ENCODE results near the gene NR2E3. TPM values are rescaled to one million over a fixed set of nuclear protein-coding genes. Genes with fewer than 3 reads are reported as not detected.

NR2E3 gene
- polyA plus RNA-seq (ENCODE audit: insufficient read length in 4 of 4), result under 1 TPM; 0.32 to 0.82 (median 0.63) TPM

DNA sequence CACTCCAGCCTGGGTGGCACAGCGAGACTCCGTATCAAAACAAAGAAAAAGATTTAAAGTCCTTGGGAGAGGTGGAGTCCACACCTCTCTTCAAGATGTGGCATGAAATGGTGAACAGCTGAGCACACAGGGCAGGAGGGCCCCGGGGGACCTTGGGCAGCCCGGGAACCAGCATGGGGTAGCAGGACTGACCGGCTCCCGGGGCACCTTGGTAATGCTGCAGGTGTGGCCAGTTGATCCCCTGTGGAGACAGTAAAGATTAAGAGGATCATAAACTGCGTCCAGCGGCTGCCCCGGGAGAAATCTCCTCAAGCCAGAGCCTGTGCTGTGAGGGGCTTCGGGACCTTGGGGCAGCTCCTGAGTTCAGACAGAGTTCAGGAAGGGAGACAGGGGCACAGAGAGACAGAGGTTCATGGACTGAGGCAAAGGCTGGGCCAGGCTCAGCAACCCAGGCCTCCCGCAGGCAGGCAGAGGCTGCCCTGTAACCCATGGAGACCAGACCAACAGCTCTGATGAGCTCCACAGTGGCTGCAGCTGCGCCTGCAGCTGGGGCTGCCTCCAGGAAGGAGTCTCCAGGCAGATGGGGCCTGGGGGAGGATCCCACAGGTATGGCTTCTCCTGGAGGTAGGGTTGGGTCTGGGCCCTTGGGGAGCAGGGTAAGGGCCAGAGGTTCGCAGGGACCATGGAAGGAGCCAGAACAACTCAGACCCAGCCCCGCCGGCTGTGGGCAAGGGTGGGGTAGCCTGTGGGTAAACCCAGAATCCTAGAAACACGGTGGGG lies at the start of gene NR2E3:
TSS of gene NR2E3 (plus strand) at position 299 of the 780 bp plus-strand sequence. CDS start at position 489, 190 bp downstream.
- no peak for DNase-seq (ENCODE audit: low read depth in 4 of 4, low spot score in 2 of 4)

DNA sequence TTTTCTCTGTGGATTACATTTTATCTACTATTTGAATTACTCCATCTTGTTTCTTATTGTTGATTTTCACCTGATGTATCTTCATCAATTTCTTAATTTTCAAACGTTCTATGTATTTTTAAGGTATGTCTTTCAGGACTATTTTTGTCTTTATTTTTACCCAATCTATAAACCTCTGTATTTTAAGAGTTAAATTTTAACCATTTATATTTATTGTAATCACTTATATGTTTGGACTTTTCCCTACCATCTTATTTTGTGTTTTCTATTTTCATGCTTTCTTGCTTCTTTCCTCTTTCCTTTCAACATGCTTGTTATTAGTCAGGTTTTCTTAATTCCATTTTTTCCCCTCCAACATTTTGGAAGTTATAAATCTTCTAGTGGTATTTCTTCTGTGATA lies 49.5 kb upstream of the NR2E3 start:
- DNase-seq (ENCODE audit: low read depth in 4 of 4, low spot score in 2 of 4), result no peak

DNA sequence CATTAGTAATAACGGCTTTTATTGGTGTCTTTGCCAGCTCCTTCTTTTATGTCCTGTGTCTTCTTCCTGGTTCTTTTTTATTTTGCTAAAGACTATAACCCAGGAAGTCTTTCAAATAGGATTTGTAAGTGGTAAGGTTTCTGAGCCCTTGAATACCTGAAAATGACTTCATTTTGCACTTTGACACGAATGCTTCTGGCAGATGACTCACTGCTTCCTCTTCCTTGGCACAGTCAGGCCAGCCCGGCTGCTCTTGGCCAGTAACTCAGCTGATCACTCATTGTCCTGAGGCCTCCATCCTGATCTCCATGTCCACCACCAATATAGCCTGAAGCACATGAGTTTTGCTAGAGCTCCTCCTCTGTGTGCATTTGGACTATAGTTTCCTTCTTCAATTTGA lies 48.7 kb upstream of the NR2E3 start:
- no peak for DNase-seq (ENCODE audit: low read depth in 4 of 4, low spot score in 2 of 4)

DNA sequence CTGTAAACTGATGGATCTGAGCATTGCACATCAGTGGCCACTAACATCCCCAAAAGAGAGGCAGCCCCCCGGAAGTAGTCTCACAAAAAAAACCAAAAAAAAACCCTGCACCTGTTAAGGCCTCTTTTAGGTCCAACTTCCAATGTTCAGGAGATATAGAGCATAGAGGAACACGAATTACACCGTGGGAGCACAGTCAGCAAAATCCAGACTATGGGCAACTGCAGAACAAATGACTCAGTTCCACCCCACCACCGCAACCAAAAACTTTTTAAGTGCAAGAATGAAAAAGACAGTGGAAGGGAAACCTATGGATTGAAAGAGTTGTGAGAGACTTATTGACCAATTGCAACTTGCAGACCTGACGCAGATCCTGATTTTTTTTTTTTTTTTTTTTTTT lies 42.2 kb upstream of the NR2E3 start:
- DNase-seq (ENCODE audit: low read depth in 4 of 4, low spot score in 2 of 4), result no peak

DNA sequence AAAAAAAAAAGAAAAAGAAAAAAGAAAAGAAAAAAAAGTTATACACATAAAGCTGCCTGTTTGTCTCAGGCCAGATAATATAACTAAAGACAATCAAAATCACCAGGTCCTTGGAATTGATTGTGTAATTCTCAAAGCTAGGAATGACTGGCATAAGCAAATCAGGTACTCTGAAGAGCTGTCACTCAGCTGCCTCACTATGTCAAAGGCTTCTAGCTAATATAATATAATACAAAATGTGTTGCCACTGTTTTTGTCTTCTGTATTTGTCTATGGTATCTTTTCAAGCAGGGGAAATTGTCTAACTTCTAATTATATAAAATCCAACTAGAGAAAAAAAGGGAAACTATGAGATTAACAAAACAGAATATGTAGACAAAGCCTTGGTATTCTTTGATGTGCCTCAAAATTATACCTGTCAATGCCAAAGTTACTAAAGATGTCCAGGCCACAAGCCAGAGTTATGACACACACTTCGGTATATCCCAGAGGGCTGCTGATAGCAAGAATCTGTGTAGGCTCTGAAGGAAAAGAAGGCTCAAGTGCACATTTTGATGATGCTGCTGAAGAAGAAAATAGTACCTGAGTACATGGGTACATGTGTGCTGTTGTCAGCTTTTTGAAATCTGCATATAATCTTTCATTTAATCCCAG lies 37.0 kb upstream of the NR2E3 start:
- DNase-seq (ENCODE audit: low read depth in 4 of 4, low spot score in 2 of 4), result no peak

DNA sequence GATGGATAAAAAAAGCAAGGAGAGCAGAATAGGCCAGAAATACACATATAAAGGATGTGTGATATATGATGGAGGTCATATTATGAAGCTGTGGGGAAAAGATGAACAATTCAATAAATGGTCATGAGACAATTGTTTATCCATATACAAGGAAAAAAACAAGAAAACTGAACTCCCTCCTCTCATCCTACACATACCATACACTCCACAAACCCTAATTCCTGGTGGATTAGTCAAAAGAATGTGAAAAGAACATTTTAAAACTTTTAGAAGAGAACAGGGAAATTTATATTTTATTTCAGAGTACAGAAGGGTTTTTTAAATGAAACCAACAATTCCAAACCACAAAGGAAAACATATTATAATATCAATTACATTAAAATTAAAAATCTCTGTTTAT lies 34.5 kb upstream of the NR2E3 start:
- no peak for DNase-seq (ENCODE audit: low read depth in 4 of 4, low spot score in 2 of 4)

DNA sequence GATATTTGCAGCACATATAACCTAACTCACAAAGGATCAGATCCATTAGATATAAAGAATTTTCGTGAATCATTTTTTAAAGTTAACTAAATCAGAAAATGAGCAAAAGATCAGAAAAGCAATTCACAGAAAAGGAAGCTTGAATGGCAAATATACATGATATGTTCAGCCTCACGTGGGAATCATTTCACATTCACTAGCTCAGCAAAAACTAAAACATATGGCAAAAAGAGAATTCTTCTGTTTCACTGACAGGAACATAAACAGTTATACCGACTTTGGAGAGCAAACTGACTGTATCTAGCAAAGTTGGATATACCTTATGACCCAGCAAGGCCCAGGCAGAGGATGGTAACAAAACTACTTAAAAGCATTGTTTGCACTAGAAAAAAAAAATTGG lies 34.0 kb upstream of the NR2E3 start:
- no peak for DNase-seq (ENCODE audit: low read depth in 4 of 4, low spot score in 2 of 4)

DNA sequence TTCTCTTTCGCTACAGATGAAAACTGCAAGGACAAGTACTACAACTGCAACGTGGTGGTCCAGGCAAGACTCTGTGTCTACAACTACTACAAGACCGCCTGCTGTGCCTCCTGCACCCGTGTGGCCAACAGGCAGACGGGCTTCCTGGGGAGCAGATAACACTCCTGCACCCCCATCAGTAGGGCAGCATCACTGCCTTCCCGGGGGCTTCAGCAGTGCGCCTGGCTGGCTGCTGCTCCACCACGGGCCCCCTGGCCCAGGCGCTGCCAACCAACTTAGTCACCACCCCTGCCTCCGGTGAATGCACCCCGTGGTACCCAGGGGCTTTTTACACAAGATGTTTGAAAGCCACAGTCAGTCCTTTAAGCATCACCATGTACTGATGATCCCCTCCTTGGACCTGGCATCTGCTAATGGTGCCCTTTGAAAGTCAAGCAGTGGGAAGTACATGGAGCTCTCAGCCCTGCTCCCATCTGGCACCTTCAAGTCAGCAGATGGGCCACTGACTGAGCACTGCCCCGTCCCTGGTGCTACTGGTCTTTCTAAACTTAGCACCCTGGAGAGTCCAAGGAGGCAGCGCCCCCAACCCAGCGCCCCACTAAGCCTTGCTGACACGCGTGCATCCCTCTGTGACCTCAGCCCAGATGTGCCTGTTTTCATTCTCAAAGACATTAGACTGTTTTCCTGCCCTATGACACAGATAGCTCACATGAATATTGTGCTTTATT lies 33.0 kb upstream of the NR2E3 start:
- DNase-seq (ENCODE audit: low read depth in 4 of 4, low spot score in 2 of 4), result no peak

DNA sequence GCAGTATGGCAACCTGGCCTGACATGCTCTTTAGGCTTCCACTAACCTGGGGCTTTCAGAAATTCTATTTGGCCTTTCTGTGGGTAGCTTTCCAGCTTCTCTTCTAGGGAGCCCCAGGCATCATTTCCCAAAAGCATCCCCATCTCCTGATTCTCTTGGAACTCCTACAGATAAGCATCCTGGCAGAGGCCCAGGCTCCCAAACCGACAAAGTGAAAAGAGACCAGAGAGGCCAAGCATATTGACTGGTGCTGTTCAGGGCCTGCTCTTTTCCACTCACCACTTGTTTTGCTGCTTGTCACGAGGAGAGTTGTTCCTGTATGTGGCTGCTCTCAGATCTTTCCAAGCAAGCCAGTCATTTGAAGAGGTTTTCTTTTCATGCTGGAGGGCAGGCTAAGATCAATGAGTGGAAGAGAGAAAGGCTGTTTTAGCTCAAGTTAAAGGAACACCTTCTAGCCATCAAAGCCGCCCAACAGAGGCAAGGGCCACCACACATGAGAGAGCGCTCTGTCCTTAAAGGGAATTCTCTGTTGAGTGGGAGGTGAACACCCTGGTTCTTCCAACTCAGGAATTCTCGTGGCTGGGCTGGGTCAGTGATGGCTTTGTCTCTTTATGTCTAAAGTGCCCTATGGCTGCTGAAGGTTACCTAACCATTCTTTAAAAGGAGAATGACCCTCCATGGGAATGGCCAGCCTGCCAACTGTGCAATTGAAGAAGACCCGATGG lies 31.1 kb upstream of the NR2E3 start:
- no peak for DNase-seq (ENCODE audit: low read depth in 4 of 4, low spot score in 2 of 4)

DNA sequence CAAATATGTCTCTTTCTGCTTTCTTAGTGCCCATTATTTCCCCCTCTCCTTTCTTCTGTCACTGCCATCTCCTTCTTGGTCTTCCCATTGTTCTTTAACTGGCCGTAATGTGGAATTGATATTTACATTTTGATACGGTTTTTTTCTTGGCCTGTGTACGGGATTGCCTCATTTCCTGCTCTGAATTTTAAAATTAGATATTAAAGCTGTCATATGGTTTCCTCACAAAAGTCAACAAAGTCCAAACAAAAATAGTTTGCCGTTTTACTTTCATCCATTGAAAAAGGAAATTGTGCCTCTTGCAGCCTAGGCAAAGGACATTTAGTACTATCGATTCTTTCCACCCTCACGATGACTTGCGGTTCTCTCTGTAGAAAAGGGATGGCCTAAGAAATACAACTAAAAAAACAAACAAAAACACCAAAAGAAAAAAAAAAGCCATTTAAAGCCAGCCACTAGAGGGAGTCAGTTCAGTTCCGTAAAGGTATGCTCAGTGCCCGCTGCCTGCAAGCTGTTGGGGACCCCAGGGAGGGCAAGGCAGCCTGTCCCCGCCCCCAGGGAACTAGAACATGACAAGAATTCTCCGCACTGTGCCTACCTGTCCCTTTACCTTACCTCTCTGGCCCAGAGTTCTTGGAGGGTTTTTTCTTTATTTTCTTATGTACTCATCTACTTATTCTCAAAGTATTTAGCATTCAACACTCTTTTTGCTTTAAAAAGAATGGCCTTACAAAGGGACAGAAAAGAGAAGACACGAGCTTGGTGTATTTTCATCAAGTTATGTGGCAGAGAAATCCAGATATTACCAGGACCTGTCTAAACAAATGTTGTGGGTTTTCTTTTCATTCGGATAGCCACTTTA lies 30.0 kb upstream of the NR2E3 start:
- peak in 2 of 4 donors; percentile 48 to 54 for DNase-seq (ENCODE audit: low read depth in 4 of 4, low spot score in 2 of 4)

DNA sequence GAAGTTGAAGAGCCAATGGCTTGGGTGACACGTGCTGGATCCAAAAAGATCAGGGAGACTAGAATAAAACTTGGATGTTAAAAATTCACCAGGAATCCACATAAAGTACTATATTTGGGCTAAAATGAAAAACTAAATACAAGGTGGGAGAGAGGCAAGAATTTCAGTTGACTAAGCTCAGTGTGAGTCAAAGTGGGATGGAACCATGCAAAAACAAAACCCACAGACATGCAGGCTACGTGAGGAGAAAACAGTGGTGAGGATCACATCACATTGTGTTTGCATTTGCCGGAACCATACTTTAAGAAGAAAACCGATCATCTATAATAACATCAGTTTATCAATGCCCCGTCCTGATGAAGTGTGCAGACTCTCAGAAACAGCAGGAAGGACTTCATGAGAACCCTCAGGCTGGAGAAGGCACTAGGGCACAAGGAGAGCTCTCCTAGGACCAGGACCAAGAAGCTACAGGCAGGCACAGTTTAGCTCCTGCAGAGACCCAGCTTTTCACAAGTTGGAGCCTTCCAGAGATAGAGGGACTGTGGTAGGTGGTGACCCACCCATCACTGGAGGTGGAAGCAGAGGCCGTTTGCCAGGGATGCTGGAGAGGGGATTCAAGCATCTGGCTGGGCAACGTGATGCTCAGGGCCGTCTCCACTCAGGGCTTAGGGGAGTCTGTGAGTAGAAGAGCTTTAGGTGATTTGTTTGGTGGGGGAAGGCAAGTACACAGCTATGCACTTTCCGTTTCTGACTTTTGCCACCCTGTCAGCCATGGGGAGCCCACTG lies 29.0 kb upstream of the NR2E3 start:
- DNase-seq (ENCODE audit: low read depth in 4 of 4, low spot score in 2 of 4), result no peak

DNA sequence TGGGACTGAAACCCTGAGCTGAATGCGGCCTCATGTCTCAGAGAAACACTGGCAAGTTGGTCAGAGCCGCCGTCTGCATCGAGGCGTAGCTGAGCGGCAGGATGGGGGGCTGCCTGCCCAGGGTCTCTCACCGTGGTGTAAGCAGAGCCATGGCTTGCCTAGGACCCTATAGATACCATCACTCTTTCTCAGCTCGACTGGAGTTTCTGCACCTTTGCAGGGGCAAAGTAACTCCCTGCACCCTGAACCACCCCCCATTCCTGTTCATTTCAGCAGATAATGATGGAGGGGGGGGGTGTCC lies 28.4 kb upstream of the NR2E3 start:
- no peak for DNase-seq (ENCODE audit: low read depth in 4 of 4, low spot score in 2 of 4)

DNA sequence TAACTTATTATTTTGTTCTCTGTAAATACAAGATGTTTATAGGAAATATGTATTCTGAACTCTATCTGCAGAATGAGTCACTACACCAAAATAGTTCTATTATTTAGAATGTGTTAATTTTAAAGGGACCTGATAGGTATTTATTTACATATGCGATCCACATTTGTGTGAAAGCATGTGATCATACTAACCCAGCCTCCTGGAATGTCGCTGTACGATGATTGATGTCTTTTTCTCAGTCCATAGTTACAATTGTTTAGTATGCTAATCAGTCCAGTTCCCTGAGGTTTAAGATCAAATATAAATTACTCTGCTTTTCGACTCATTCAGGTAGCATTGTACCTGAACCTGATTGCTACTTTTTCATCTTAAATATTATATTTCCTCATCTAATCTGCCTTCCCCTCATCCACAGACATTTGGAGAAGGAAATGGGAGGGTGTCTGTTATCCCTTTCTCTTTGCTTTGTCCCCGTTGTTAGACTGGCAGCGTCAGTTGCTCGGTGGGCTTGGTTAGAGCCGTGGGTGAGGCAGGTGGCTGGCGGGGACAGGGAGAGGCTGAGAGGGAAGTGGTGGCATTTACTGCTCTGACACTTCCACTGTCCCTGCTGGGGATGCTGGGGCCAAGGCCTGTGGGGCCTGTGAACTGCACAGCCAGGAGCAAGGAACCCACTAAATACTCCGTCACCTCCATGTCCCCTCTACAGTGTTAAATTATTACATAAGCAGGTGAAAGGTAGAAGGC lies 27.8 kb upstream of the NR2E3 start:
- no peak for DNase-seq (ENCODE audit: low read depth in 4 of 4, low spot score in 2 of 4)

DNA sequence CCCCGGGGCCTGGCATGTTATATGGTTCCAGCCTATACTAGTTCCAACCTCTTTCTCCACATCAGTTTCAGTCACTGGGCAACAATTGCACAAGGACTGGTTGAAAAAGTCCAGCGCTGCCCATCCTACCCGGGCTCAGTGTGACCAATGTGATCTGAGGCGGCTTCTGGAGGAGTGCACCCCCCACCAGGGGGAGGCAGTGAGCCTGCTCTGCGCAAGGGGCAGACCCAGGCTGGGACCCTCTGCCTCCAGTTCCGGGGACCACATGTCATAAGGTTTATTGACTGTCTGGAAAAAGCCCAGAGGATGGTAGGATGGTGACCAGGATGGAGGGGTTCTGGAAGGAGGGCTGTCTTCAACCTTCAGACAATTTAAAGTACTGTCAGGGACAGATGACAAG lies 25.6 kb upstream of the NR2E3 start:
- DNase-seq (ENCODE audit: low read depth in 4 of 4, low spot score in 2 of 4), result no peak

DNA sequence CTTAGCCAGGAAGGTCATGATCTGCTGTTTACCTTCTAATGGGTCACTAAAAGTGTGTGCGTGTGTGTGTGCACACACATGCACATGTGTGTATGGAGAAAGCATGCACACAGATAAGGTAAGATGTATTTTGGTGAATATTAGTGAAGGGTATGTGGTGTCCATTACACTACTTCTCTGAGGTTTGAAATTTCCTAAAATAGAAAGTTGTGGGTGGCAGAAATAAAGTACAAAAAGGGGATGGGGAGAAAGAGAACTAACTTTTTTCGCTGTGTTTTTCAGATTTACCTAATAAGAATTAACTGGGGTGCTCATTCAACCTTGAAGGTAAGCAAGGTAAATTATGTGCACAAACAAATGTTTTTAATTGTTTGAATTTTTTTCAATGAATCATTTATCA lies 24.4 kb upstream of the NR2E3 start:
- no peak for DNase-seq (ENCODE audit: low read depth in 4 of 4, low spot score in 2 of 4)

DNA sequence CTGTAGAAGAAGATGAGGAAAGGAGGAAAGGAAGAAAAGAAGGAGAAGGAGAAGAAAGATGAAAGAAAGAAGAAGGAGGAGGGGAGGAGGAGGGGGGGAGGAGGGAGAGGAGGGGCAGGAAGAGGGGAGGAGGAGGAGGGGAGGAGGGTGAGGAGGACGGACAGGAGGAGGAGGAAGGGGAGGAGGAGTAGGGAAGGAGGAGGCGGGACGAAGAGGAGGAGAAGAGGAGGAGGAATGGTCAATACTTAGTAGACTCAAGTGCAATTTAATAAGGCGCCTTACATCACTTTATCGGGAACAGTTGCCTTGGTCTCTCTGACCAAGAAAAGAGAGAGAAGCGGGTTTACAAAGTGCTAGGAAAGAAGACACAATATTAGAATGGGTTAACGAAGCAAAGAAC lies 23.7 kb upstream of the NR2E3 start:
- DNase-seq (ENCODE audit: low read depth in 4 of 4, low spot score in 2 of 4), result no peak

DNA sequence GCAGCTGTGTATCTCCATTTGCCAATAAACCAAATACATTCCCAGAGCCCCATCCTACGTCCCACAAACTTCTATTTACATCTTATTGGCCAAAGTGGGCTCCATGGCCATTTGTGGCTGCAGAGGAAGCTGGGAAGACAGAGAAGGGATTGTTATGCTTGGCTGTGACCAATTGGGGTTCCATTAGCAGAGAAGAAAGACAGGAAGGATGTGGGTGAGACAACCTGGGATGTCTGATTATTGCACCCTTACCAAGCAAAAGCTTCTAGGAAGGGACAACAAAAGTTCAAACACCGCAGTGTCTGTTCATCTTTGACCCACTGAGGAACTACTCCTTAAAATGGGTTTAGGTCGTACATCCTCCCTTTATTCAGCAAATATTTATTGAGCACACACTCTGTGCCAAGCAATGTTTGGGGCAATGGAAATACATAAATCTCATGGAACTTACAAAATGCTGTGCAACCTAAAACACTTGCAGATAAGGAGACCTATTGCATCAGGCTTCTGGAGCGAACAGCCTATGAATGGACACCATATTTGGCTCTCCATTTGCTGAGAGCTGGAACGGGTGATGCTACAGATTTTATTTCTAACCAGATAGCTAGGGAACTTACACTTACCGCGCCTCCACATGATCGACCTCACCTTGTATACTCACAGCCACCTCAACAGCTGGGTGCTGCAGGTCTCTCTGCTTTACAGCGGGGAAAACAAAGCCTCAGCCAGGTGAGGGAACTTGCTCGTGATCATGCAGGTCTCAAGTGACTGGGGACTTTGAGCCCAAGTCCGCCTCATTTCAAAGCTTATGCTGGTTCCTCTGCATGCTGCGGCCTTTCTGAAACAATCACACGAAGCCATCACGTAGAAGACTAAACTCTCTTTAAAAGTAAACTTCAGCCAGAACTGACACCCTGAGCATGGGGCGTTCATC lies 21.4 kb upstream of the NR2E3 start:
- DNase-seq (ENCODE audit: low read depth in 4 of 4, low spot score in 2 of 4), result no peak

DNA sequence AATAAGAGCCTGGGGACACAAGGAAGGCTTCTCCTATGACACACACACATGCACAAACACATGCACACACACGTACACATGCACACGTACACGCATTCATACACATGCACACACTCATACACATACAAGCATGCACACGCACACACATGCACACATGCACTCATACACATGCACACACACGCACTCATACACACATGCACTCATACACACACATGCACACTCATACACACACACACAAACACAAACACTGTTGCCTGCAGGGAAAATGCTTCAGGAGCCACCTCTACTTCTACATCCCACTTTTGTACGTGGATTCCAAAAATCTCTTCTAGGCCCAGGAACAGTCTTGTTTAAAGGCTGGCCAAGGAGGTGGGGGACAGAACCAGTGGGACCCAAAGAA lies 20.7 kb upstream of the NR2E3 start:
- DNase-seq (ENCODE audit: low read depth in 4 of 4, low spot score in 2 of 4), result no peak
